ENCODE data around the gene LYRM1.
"Not testable (repeated sequence)": the region's sequence is repeated elsewhere in the genome, so short reads cannot be mapped to it uniquely, and the experiment has no call there.

LYRM1 gene

DNA sequence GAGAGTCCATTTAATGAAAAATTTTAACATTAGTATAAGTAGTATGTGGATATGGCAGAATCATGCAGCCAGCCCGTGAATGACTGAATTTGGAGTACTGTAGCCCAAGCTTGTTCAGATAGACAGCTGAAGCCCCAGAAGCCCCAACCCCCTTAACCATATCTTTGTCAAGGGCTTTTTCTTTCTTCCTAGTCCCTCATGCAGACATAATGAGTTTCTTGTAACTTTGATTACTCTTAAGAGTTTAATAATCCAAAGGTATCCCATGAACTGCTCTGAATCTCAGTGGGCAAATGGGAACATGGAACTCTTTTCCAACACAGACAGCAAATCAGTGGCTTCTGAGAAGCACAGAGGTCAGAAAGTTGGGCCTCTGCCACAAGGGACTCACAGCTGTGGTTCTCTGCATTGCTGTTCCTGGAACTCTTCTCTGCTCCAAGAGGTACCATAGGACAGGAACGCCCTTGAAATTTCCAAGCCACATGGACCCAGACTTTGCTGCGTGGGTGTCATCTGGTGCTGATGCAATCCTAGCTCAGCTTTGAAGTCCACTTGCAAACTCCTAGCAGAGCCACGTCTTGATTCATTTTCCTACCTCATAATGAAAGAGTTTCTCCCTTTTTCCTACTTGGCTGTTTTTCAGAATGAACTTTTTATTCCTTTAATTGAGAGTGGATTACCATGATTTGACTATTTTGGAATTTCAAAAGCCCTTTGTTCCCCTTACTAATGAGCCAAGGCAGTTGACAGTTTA is 18.1 kb downstream of the LYRM1 start:
- TF ChIP-seq, protein P1, sequence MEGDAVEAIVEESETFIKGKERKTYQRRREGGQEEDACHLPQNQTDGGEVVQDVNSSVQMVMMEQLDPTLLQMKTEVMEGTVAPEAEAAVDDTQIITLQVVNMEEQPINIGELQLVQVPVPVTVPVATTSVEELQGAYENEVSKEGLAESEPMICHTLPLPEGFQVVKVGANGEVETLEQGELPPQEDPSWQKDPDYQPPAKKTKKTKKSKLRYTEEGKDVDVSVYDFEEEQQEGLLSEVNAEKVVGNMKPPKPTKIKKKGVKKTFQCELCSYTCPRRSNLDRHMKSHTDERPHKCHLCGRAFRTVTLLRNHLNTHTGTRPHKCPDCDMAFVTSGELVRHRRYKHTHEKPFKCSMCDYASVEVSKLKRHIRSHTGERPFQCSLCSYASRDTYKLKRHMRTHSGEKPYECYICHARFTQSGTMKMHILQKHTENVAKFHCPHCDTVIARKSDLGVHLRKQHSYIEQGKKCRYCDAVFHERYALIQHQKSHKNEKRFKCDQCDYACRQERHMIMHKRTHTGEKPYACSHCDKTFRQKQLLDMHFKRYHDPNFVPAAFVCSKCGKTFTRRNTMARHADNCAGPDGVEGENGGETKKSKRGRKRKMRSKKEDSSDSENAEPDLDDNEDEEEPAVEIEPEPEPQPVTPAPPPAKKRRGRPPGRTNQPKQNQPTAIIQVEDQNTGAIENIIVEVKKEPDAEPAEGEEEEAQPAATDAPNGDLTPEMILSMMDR (IDR thresholded peaks at IDR 0.05) = no peak
- no peak for DNase-seq (ENCODE audit: low spot score)
- no peak overlapping the region for H3K27ac ChIP-seq

DNA sequence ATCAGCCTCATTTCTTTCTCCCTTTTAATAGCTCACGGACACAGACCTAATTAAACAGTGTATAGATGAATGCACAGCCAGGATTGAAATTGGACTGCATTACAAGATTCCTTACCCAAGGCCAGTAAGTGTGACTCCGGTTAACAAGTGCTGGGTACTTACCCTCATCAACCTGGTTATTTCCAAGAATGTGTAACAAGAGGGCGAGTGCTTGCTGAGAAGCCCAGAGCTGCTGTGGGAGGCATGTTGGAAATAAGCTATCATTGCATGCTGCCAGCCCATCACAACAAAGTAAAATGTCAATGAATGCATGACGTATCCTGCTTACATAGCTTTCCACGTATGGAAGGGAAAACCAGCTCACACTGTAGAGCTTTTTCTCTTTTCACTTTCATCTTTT is 19.5 kb downstream of the LYRM1 start:
- TF ChIP-seq, protein P1 (IDR thresholded peaks at IDR 0.05) = no peak
- no peak for DNase-seq (ENCODE audit: low spot score)
- no peak overlapping the region for H3K27ac ChIP-seq
- no peak overlapping the region for H3K4me3 ChIP-seq

More for the DNA sequence above, 18.1 kb downstream of the LYRM1 start:
- H3K4me3 ChIP-seq = no peak overlapping the region

DNA sequence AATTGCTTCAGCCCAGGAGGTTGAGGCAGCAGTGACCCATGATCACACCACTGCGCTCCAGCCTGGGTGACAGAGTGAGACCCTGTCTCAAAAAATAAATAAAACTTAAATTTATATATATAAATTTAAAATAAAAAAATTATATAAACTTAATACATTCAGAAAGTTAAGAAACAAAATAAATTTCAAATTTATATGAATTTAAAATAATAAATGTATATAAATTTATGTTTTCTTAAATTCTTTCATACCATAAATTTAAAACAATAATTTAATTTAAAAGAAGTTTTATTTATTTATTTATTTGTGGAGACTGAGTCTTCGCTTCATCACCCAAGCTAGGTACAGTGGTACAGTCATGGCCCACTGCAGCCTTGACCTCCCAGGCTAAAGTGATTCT is 20.2 kb downstream of the LYRM1 start:
- no peak for DNase-seq (ENCODE audit: low spot score)
- H3K27ac ChIP-seq = no peak overlapping the region
- H3K4me3 ChIP-seq = no peak overlapping the region
- TF ChIP-seq, protein P1 (IDR thresholded peaks at IDR 0.05) = no peak

DNA sequence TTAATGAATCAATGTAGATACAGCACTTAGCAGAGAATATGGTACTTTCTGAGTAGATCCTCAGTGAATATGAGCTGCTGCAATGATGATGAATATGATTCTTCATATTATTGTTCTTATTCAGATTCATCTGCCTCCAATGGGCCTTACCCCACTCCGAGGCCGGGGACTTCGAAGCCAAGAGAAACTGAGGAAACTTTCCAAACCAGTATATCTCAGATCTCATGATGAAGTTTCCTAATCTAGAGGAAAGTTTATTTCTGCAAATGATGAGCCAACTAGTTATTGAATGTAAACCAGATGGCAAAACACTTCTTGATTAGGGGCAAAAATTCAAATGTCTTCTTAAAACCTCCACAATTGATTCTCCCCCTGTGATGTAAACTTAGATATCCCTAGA is 23.3 kb downstream of the LYRM1 start:
- TF ChIP-seq, protein P1 (IDR thresholded peaks at IDR 0.05) = no peak
- Histone ChIP-seq H3K4me3 (no peak overlapping the region), H3K27ac (no peak overlapping the region)
- no peak for DNase-seq (ENCODE audit: low spot score)

DNA sequence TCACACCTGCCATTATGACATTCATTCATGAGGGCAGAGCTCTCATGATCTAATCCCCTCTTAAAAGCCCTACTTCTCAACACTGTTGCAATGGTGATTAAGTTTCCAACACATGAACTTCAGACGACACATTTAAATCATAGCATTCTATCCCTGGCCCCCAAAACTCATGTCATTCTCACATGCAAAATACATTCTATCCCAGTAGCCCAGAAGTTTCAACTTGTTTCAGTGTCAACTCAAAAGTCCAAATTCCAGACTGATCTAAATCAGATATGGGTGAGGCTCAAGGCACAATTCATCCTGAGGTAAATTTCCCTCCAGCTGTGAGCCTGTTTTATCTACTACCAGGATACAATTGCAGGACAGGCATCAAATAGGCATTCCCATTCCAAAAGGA is 25.2 kb downstream of the LYRM1 start:
- Histone ChIP-seq H3K27ac (no peak overlapping the region), H3K4me3 (no peak overlapping the region)
- no peak for DNase-seq (ENCODE audit: low spot score)
- TF ChIP-seq, protein P1 (IDR thresholded peaks at IDR 0.05) = no peak

DNA sequence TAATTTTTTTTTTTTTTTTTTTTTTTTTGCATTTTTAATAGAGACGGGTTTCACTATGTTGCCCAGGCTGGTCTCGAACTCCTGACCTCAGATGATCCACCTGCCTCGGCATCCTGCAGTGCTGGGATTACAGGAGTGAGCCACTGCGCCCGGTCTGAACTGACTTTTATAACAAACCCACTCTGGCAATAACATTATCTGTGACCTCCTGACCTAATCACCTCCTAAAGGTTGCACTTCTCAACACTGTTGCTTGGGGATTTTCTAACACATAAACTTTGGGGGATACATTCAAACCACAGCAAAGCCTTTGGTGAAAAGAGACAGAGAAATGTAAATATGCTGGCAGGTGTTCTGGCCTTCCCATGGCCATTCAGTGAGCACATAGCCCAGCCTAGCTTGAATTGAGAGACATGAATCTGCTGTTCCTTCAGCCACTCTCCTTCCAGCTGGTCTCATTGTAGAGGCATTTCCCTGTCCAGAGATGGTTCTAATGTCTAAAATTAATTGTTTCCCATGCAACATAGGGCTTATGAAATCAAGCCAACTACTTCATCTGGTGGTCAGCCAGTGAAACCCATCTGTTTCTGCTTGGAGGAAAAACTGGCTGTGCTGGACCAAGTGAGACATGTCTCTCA is 28.3 kb downstream of the LYRM1 start:
- H3K4me3 ChIP-seq = no peak overlapping the region
- TF ChIP-seq, protein P1 (IDR thresholded peaks at IDR 0.05) = no peak
- H3K27ac ChIP-seq = peak overlapping the region; percentile 62 to 84
- DNase-seq (ENCODE audit: low spot score) = no peak

DNA sequence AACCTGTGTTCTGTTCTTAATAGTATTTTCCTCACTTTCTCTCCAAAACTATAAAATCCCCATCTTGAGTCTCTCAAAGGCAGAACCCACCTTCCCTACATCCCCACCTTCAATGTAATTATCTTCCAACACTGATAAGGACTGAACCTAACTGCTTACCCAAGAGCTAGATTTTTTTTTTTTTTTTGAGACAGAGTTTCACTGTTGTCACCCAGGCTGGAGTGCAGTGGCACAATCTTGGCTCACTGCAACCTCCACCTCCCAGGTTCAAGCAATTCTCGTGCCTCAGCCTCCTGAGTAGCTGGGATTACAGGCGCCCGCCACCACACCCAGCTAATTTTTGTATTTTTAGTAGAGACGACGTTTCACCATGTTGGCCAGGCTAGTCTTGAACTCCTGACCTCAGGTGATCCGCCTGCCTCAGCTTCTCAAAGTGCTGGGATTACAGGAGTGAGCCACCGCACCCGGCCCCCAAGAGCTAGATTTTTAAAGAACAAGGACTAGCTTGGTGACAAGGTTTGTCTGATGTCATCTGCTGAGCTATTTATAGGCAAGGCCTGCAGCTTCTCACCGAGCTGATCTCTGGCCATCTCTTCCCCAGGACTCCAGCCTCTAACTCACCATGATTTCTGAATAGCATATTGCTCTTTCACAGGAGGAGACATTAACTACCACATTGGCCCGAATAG is 29.2 kb downstream of the LYRM1 start:
- not testable (repeated sequence) for DNase-seq (ENCODE audit: low spot score)
- peak overlapping the region; percentile 62 to 84 for H3K27ac ChIP-seq

More for the DNA sequence above, 29.2 kb downstream of the LYRM1 start:
- not testable (repeated sequence) for H3K4me3 ChIP-seq

All from coronary artery (tissue), 2 donors.